ENCODE data around the gene TRIOBP.

DNA sequence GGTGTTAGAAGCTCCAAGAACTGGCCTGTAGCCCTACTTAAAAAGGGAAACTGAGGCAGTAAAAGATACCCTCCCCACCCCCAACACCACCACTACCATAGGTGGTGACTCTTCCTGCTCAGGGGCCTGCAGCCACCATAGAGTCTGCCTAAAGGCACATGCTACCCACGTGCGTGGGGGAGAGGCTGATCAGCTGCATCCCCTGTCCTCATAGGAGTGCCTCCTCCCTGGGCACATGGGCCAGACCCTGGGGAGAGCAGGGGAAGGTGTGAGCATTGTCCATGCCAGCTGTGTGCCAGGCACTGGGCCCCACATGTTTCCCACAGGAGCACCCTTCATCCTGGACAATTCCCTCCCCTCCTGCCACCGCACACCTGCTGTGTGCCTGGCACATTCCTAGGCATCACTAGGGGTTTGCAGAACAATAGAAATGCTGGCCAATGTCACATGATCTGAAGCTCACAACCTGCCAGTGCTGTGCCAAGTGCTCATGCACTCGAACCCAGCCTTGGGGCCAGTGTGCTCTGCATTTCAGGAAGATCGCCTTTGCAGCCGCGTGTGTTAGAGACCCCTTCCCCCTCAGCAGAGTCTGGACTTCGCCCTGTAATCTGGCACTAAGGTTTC lies 69.2 kb downstream of the TRIOBP start:
- TF ChIP-seq, protein P1, sequence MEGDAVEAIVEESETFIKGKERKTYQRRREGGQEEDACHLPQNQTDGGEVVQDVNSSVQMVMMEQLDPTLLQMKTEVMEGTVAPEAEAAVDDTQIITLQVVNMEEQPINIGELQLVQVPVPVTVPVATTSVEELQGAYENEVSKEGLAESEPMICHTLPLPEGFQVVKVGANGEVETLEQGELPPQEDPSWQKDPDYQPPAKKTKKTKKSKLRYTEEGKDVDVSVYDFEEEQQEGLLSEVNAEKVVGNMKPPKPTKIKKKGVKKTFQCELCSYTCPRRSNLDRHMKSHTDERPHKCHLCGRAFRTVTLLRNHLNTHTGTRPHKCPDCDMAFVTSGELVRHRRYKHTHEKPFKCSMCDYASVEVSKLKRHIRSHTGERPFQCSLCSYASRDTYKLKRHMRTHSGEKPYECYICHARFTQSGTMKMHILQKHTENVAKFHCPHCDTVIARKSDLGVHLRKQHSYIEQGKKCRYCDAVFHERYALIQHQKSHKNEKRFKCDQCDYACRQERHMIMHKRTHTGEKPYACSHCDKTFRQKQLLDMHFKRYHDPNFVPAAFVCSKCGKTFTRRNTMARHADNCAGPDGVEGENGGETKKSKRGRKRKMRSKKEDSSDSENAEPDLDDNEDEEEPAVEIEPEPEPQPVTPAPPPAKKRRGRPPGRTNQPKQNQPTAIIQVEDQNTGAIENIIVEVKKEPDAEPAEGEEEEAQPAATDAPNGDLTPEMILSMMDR (conservative IDR thresholded peaks at IDR 0.05; ENCODE audit: low read depth, low read length), result no peak
- TF ChIP-seq EZH2 (IDR thresholded peaks at IDR 0.05; ENCODE audit: borderline replicate concordance, low read depth, low read length, poor library complexity, severe bottlenecking), result no peak
